Activated CD4-positive, alpha-beta T cell treated with anti-CD3 and anti-CD28 coated beads for 4 hours (primary cell): Measurements from ENCODE around the gene MCMBP.

Experiments
- DNase-seq, 2 donors: peaks; one replicate each; pipeline ENCODE4 v3.0.0-alpha.2; 2020

MCMBP gene

GRCh38 chr10:119781498-119781897 lies 91.1 kb downstream of the MCMBP start:
- DNase-seq: no peak

- no peak for DNase-seq
These were observed 91.7 kb downstream of the MCMBP start for GRCh38 chr10:119780879-119781480.
